HPDE6-E6E7 (cell line): ENCODE data around the gene SLC24A1.

Experiments used
- DNase-seq: peaks from one replicate; pipeline ENCODE4 v3.0.0; 2011; ENCODE audit warnings: missing footprints; ENCODE audit errors: extremely low spot score

The SLC24A1 gene

DNA sequence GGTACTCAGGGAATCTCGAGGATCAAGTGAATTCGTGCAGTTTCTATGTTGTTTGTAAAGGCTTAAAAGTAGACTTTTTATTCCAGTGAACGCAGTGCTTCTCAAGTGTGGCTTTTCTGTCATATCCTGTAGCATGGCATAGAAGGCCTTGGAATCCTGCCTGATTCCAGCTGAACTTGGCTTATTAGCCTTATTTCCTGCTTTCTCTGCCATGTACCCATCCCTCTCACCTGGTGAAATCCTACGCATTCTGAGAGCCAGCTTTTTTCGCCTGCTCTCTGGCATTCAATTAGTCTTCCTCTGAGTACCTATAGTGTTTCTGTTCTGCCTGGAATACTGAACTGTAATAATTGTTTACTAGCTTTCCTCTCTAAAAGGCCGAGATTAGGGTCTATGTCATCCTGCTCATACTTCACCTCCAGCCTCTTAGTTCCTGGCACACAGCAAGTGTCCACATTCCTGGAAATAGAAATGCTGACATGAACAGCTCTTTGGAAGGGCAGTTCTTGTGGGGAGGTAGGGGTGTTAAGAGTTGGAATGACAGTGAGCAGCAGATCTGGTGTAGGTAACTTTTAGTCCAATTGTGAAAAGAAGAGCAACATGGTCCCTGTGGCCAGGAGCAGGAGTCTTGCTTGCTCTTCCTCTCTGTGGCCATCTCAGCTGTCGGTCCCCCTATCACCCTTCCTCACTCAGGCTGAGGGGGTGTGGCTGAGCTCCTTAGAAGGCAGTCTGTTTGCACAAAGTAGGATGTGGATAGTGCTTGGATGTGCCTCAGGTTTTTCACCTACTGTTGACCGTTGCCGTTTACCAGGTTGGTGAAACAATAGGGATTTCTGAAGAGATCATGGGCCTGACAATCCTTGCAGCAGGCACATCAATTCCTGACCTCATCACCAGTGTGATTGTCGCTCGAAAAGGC lies 30.4 kb downstream of the SLC24A1 start:
- no peak for DNase-seq

DNA sequence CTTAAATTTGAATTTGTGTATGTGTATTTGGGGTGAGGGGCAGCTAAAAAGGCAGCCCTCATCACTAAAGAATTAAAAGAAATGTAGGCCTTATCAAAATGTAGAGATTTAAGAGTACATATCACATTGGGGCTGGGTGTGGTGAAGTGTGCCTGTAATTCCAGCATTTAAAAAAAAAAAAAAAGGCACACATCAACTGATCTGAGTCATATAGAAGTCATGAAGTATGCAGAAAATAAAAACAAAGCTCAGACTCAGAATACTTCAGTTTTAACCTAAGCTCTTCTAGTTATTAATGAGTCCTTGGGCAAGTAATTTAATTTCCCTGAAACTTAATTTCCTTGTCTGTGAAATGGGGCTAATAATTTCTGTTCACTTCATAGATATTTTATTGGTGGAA lies 31.6 kb downstream of the SLC24A1 start:
- DNase-seq, result no peak

DNA sequence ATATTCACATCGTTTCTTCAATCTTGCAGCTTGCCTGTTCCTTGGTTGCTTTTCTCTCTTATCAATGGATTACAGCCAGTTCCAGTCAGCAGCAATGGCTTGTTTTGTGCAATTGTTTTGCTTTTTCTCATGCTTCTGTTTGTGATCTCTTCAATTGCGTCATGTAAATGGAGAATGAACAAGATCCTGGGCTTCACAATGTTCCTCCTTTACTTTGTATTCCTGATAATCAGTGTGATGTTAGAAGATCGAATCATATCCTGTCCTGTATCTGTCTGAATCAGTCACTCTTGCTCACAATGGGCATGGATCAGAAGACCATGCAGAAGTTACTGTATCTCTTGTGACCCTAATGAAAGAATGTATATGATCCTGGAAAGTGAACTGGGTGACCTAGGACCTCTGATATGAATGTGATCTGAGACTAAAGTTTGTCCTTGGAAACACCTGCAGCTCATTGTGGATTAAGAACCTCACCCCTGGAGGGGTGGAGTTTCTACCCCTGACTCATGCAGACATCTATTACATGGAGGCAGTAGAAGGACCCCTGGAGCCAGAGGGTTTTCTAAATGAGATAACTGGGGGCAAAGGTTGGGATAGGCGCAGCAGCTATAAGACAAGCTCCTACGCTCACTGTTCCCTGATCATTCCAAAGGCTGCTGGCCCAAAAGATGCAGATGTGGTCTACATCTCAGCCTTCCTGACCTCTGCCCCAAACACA lies 32.2 kb downstream of the SLC24A1 start:
- no peak for DNase-seq

DNA sequence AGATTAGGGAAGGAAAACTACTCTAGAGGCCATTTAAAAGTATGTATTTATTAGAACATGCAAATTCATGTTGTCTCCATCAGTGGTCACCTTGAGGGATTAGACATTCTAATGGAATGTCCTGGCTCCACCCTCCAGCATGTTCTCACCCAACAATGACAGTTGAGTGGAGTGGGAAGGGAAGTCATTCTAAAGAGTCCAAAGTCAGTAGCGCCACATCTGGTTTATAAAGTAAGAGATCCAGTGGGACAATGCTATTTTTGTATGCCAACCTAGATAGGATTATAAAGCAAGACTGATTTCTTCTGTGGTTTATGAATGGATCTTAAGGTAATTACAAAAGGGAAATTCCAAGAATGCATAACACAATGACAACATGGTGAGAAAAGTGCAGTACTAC lies 33.3 kb downstream of the SLC24A1 start:
- no peak for DNase-seq

DNA sequence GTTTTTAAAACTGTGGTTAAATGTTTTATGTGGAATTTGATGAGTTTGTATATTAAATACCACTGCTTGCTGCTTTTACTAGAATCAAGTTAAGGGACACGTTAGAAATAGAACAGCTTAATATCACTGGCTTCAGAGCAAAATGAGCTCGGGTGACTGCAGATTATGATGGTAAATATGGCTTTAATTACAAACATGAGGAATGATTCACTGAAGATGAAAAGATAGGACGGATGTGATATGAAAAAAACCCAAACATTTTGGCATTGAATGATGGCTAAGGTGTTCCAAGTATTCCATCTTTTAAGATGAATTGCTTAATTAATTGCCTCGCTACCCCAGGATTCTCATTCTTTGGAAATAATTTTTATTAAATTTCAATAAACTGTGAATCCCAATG lies 33.7 kb downstream of the SLC24A1 start:
- no peak for DNase-seq

DNA sequence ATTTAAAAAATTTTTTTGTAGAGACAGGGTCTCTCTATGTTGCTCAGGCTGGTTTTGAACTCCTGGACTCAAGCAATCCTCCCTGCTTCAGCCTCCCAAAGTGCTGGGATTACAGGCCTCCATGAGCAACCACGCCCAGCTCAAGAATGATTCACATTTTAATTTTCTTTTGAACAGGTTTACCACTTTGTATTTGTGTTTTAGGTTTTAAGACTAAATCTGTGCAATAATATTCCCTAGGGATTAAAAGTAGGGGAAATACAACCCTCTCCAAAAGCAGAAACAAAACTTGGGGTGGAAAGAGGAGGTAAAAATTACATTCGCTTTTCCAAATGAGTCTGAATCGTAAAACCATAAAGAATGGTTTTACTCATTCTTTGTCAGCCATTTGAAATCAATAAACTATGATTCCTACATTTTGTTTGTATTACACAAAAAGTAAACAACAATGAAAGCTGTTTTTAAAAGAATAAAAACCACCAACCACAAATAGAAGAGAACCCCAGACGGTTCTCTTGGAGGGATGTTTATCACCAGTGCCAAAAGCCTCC lies 37.8 kb downstream of the SLC24A1 start:
- DNase-seq, result no peak

DNA sequence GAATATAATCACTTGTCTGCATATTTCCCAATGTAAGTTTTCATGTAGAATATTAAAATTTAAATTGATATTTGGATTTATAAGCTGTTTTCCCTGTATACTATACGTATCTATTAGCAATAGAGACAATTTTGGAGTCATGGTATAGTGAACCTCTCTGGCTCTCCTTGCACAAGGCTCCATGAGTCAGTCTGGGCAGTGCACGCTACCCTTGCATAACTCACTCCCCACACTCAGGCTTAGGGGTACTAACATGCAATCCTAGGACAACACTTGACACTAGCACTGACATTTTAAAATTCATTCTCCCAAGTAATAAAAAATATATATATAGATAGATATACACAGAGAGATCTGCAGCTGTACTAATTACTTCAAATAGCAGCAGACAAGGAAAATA lies 39.2 kb downstream of the SLC24A1 start:
- no peak for DNase-seq

DNA sequence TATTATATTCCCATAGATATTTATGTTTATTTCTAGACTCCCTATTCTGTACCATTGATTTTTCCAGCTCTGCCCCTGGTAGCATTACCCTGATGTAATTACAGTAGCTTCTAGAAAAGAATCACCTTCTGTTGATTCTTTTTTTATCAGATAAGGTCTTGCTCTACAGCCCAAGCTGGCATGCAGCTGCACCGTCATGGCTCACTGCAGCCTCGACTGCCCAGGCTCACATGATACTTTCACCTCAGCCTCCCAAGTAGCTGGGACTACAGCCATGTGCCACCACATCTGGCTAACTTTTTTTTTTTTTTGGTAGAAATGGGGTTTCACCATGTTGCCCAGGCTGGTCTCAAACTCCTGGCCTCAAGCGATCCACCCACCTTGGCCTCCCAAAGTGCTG lies 41.8 kb downstream of the SLC24A1 start:
- no peak for DNase-seq

DNA sequence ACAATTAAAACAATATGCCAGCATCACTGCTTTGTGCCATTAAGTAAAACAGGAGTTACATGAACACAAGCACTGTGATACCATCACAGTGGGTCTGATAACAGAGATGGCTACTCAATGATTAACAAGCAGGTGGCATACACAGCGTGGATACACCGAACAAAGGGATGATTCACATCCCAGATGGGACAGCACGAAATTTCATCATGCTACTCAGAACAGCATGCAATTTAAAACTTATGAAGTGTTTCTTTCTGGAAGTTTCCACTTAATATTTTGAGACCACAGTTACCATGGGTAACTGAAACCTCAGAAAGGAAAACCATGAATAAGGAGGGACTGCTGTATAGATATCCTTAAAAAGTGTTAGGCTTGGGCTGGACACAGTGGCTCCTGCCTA lies 44.5 kb downstream of the SLC24A1 start:
- DNase-seq, result no peak

DNA sequence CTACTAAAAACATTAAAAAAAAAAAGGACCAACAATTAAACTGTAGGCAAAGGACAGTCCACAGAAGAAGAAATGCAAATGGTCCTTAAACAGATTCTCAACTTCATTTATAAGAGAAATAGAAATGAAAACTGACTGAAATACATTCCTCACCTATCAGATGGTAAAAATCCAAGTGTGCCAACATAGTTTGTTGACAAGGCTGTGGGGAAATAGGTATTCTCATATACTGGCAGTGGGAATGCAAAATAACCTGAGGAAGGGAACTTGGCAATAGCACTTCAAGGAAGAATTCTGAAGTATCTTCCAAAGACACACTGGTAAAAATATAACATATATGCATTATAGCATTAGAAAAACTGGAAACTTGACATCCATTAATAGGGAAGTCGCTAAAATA lies 53.8 kb downstream of the SLC24A1 start:
- no peak for DNase-seq

DNA sequence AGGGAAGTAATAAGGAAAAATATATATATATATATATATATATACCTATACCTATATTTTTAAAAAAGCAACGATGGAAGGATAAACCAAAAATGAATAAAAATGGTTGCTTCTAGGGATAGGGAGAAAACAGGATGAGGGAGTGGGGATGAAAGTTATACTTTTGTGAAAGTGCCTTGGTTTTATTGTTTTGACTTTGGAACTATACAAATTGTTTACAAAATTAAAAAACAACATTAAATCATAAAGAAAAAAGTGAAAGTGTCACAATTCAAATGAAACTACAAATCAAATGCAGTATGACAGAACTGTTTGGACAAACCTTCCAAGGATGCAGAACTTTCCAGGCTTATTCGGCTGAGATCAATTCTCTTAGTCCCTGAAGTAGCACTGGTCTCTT lies 54.4 kb downstream of the SLC24A1 start:
- no peak for DNase-seq

DNA sequence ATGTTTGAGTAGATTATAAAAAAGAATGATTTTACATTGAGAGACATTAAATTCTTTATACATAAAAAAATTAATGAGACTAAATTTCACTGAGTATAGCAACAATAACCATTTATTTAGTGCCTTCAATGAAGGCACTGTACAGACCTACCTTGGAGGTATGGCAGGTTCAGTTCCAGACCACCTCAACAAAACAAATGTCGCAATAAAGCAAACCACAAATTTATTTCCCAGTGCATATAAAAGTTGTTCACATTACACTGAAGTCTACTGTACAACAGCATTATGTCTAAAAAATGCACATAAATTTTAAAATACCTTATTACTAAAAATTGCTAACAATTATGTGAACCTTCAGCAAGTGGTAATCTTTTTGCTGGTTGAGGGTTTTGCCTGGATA lies 58.8 kb downstream of the SLC24A1 start:
- no peak for DNase-seq

DNA sequence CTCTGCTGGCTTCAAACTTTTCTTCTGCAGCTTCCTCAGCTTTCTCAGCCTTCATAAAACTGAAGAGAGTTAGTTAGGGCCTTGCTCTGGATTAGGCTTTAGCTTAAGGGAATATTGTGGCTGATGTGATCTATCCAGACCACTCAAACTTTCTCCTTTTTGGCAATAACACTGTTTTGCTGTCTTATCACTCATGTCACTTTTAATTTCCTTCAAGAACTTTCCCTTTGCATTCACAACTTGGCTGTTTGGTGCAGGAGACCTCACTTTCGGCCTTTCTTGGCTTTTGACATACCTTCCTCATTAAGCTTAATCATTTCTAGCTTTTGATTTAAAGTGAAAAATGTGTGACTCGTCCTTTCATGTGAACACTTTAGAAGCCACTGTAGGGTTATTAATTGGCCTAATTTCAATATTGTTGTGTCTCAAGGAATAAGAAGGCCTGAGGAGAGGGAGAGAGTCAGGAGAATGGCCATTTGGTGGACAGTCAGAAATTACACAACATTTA lies 60.7 kb downstream of the SLC24A1 start:
- DNase-seq, result no peak

DNA sequence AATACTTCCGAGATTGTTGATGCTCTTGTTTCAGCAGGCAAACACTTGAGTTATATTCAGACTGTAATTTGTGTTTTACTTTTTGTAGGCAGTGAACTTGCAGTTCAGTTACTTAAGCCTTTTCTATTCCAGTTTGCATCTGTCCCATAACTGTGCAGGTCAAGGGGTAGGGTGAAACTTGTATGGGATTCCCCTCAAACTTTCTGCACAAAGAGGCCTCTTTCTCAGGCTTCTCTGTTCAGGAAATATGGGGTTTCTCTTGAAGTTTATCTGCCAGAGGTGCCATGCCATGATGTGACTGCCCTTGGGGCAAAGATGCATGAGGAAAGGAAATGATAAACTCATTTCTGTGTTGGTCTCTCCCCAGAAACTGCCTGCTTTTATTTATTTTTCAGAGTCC lies 66.7 kb downstream of the SLC24A1 start:
- DNase-seq, result no peak

DNA sequence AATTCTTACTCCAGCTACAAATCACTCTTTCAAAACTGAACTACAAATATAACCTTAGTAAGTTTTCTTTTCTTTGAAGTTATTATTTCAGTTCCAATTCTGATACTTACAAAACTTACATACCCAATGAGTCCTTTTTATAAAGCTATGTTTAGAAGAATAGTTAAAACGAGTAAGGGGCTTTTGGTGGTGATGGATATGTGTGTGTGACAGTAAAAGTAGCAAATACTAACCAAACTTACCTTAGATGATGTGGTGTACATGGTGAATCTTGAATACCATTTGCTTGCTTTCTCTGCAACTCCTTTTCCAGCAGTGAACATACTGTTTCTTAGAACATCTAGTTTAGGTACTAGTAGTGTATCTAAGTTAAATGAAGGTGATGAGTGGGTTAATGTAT lies 68.4 kb downstream of the SLC24A1 start:
- no peak for DNase-seq

DNA sequence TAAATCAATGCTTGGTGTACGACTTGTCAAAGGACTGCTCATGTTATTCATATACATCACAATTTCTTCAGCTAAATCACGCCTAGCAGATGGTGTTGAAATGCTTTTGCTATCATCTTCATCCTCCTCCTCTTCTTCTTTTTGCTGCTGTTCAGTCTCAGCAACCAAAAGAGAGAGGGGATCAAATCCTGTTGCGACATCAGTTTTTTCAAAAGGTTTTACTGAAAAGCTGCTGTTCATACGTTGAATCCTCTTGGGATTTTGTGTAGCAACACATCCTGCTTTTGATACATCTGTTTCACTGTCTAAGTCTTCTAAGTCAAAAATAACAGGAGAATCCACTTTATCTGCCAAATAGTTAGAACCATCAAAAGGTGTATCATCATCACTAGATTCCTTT lies 69.0 kb downstream of the SLC24A1 start:
- no peak for DNase-seq

DNA sequence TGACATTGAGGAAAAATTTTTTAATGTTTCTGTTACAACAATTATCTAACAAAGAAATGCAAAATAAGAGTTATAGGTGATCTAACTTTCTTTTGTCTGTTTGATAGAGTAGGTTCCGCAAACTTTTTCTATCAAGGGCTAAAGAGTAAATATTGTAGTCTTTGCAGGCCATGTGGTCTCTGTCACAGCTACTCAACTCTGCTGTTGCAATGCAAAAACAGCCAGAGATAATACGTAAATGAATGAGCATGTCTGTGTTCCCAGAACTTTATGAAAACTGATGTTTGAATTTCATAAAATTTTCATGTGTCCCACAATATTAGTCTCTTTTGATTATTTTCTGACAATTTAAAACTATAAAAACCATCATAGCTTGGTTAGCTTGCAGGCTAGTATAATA lies 73.3 kb downstream of the SLC24A1 start:
- no peak for DNase-seq
